ENCODE data around the gene DDX19B. TPM values are rescaled to one million over a fixed set of nuclear protein-coding genes. Genes with fewer than 3 reads are reported as not detected.

DDX19B gene
- total RNA-seq, 1 experiment from 2014 or later, result 38.4 TPM

GRCh38 chr16:70294385-70295025 lies 4.5 kb upstream of the DDX19B start:
- H3K36me3 Mint-ChIP-seq, result no peaks in the 10 kb centered on the region

GRCh38 chr16:70295634-70296033 lies 3.4 kb upstream of the DDX19B start:
- POLR2A ChIA-PET, result no interaction called here
- TF ChIP-seq FOXP4 (CRISPR knock-in tag; IDR thresholded peaks at IDR 0.05) (no peak), ZNF219 (CRISPR knock-in tag; IDR thresholded peaks at IDR 0.05; ENCODE audit: borderline replicate concordance) (no peak), ZNF425 (CRISPR knock-in tag; conservative IDR thresholded peaks at IDR 0.05) (no peak), KAT7 (CRISPR knock-in tag; IDR thresholded peaks at IDR 0.05; ENCODE audit: borderline replicate concordance) (no peak), PRRX2 (CRISPR knock-in tag; IDR thresholded peaks at IDR 0.05) (no peak), AR (CRISPR knock-in tag; IDR thresholded peaks at IDR 0.05) (no peak), ESRRA (CRISPR knock-in tag; IDR thresholded peaks at IDR 0.05; ENCODE audit: borderline replicate concordance) (no peak), FOXK1 (CRISPR knock-in tag; IDR thresholded peaks at IDR 0.05) (no peak), GABPB1 (CRISPR knock-in tag; IDR thresholded peaks at IDR 0.05) (no peak)
- no peaks in the 10 kb centered on the region for H3K27me3 Mint-ChIP-seq (ENCODE audit: low read depth)

More at GRCh38 chr16:70294385-70295025, 4.5 kb upstream of the DDX19B start:
- Mint-ChIP-seq H3K4me1 (peaks cover 8% of the 10 kb centered on the region), H3K27me3 (ENCODE audit: low read depth) (no peaks in the 10 kb centered on the region), H3K4me3 (no peak overlapping the region), H3K9me3 (peaks cover 4% of the 10 kb centered on the region), H3K27ac (no peak overlapping the region)
- ChIA-PET POLR2A (no interaction called here), CTCF (no interaction called here)
- no peak for DNase-seq (ENCODE audit: low spot score)
- TF ChIP-seq MAX (CRISPR knock-in tag; IDR thresholded peaks at IDR 0.05) (peak; percentile 32; the same call in 1 of the 2 replicates), ATF2 (CRISPR knock-in tag; IDR thresholded peaks at IDR 0.05; ENCODE audit: borderline replicate concordance, low read depth) (no peak), ZNF532 (CRISPR knock-in tag; IDR thresholded peaks at IDR 0.05; ENCODE audit: borderline replicate concordance) (no peak)
- ATAC-seq, result peak; percentile 12; the same call in 1 of the 2 replicates

More at GRCh38 chr16:70295634-70296033, 3.4 kb upstream of the DDX19B start:
- no peak overlapping the region for H3K4me3 Mint-ChIP-seq
- H3K36me3 Mint-ChIP-seq, result no peaks in the 10 kb centered on the region
- H3K4me1 Mint-ChIP-seq, result peaks cover 12% of the 10 kb centered on the region
- no peak for DNase-seq (ENCODE audit: low spot score)
- H3K27ac Mint-ChIP-seq, result no peak overlapping the region
- CTCF ChIA-PET, result no interaction called here
- H3K9me3 Mint-ChIP-seq, result peaks cover 4% of the 10 kb centered on the region
- ATAC-seq, result no peak

Data from WTC11 (cell line).